SH-SY5Y (cell line): Measurements from ENCODE around the gene NCOR1.

Experiments used
- GATA2 ChIP-seq: IDR thresholded peaks from 2 replicates; pipeline ENCODE4 v1.6.1; 2011; ENCODE audit warnings: mild to moderate bottlenecking, low read depth, low read length
- GATA3 ChIP-seq: IDR thresholded peaks from 2 replicates; pipeline ENCODE4 v1.6.1; 2011; ENCODE audit warnings: low read depth, mild to moderate bottlenecking, low read length, moderate library complexity

The NCOR1 gene

GRCh38 chr17:16075949-16076348 is 139.4 kb downstream of the NCOR1 start:
- TF ChIP-seq GATA2 (no peak), GATA3 (no peak)

- TF ChIP-seq GATA3 (no peak), GATA2 (no peak)
These were observed 140.9 kb downstream of the NCOR1 start for GRCh38 chr17:16074423-16074822.

- no peak for TF ChIP-seq GATA3
- no peak for TF ChIP-seq GATA2
These were observed 141.5 kb downstream of the NCOR1 start for GRCh38 chr17:16073845-16074244.

- TF ChIP-seq GATA2 (no peak), GATA3 (no peak)
These were observed 143.3 kb downstream of the NCOR1 start for GRCh38 chr17:16072031-16072430.

GRCh38 chr17:16068323-16068722 is 147.0 kb downstream of the NCOR1 start:
- no peak for TF ChIP-seq GATA2
- TF ChIP-seq GATA3: no peak

GRCh38 chr17:16066125-16066524 is 149.2 kb downstream of the NCOR1 start:
- TF ChIP-seq GATA3: no peak
- no peak for TF ChIP-seq GATA2

- no peak for TF ChIP-seq GATA3
- TF ChIP-seq GATA2: no peak
These were observed 153.7 kb downstream of the NCOR1 start for GRCh38 chr17:16061631-16062030.

GRCh38 chr17:16052486-16052885 is 162.8 kb downstream of the NCOR1 start:
- TF ChIP-seq GATA3: no peak
- TF ChIP-seq GATA2: no peak

- TF ChIP-seq GATA2: no peak
- TF ChIP-seq GATA3: no peak
These were observed 164.5 kb downstream of the NCOR1 start for GRCh38 chr17:16050844-16051243.

GRCh38 chr17:16048811-16049449 is 166.4 kb downstream of the NCOR1 start:
- TF ChIP-seq GATA2: no peak
- no peak for TF ChIP-seq GATA3

- TF ChIP-seq GATA3 (no peak), GATA2 (no peak)
These were observed 168.4 kb downstream of the NCOR1 start for GRCh38 chr17:16046966-16047365.

- TF ChIP-seq GATA2 (no peak), GATA3 (no peak)
These were observed 170.8 kb downstream of the NCOR1 start for GRCh38 chr17:16044487-16044886.

- TF ChIP-seq GATA3 (no peak), GATA2 (no peak)
These were observed 174.6 kb downstream of the NCOR1 start for GRCh38 chr17:16040710-16041251.

- no peak for TF ChIP-seq GATA2
- no peak for TF ChIP-seq GATA3
These were observed 177.7 kb downstream of the NCOR1 start for GRCh38 chr17:16037636-16038035.

- TF ChIP-seq GATA3: no peak
These were observed 179.1 kb downstream of the NCOR1 start for GRCh38 chr17:16036261-16036660.
